Dedifferentiated amniotic fluid mesenchymal stem cell (primary cell): Measurements from ENCODE around the gene SNCAIP.
A peak's percentile ranks its signal among the peaks of the same experiment; 100 is the strongest.

Source experiments
- DNase-seq: peaks from one replicate; pipeline ENCODE4 v3.0.0-alpha.2; 2016; ENCODE audit errors: extremely low spot score

The SNCAIP gene

GRCh38 chr5:122423221-122423620, 111.2 kb downstream of the SNCAIP start:
- DNase-seq = no peak

- no peak for DNase-seq
Measured at GRCh38 chr5:122424132-122424531, 112.1 kb downstream of the SNCAIP start.

GRCh38 chr5:122426301-122426700, 114.3 kb downstream of the SNCAIP start:
- no peak for DNase-seq

GRCh38 chr5:122427621-122428020, 115.6 kb downstream of the SNCAIP start:
- no peak for DNase-seq

- no peak for DNase-seq
Measured at GRCh38 chr5:122429545-122430318, 117.7 kb downstream of the SNCAIP start.

GRCh38 chr5:122430319-122430586, 118.2 kb downstream of the SNCAIP start:
- DNase-seq = no peak

- no peak for DNase-seq
Measured at GRCh38 chr5:122431298-122431697, 119.3 kb downstream of the SNCAIP start.

GRCh38 chr5:122434205-122434970, 122.4 kb downstream of the SNCAIP start:
- DNase-seq = no peak

- DNase-seq = no peak
Measured at GRCh38 chr5:122435234-122435633, 123.2 kb downstream of the SNCAIP start.

GRCh38 chr5:122435761-122436160, 123.7 kb downstream of the SNCAIP start:
- no peak for DNase-seq

GRCh38 chr5:122436615-122437014, 124.6 kb downstream of the SNCAIP start:
- no peak for DNase-seq

- no peak for DNase-seq
Measured at GRCh38 chr5:122439645-122440044, 127.6 kb downstream of the SNCAIP start.

GRCh38 chr5:122442938-122443337, 130.9 kb downstream of the SNCAIP start:
- DNase-seq = no peak

GRCh38 chr5:122444411-122444810, 132.4 kb downstream of the SNCAIP start:
- DNase-seq = no peak

- no peak for DNase-seq
Measured at GRCh38 chr5:122445070-122445469, 133.0 kb downstream of the SNCAIP start.

- no peak for DNase-seq
Measured at GRCh38 chr5:122447072-122447471, 135.0 kb downstream of the SNCAIP start.

- no peak for DNase-seq
Measured at GRCh38 chr5:122447879-122448278, 135.8 kb downstream of the SNCAIP start.

GRCh38 chr5:122454541-122454940, 142.5 kb downstream of the SNCAIP start:
- DNase-seq = peak; percentile 56

GRCh38 chr5:122455939-122456338, 143.9 kb downstream of the SNCAIP start:
- no peak for DNase-seq

GRCh38 chr5:122457178-122457826, 145.3 kb downstream of the SNCAIP start:
- DNase-seq = no peak

- no peak for DNase-seq
Measured at GRCh38 chr5:122458278-122458872, 146.3 kb downstream of the SNCAIP start.

- DNase-seq = no peak
Measured at GRCh38 chr5:122462486-122462885, 150.4 kb downstream of the SNCAIP start.

GRCh38 chr5:122463221-122463620, 151.2 kb downstream of the SNCAIP start:
- peak; percentile 85 for DNase-seq
